Astrocyte (in vitro differentiated cells and primary cell): Measurements from ENCODE around the gene OTOF.

Experiments used
- CTCF ChIP-seq: IDR thresholded peaks from 2 replicates; pipeline ENCODE4 v1.5.1; 2011; ENCODE audit warnings: low read depth, mild to moderate bottlenecking, inconsistent platforms, low read length, moderate library complexity; ENCODE audit not compliant: insufficient read depth
- EZH2 ChIP-seq: IDR thresholded peaks from 2 replicates; pipeline ENCODE4 v1.6.1; 2012; ENCODE audit warnings: mild to moderate bottlenecking, low read length, inconsistent platforms; ENCODE audit not compliant: insufficient read depth

GRCh38 chr2:26477126-26477910 is 606 bp downstream of the OTOF start:
- no peak for TF ChIP-seq CTCF
- no peak for TF ChIP-seq EZH2
